Activated CD8-positive, alpha-beta T cell treated with anti-CD3 and anti-CD28 coated beads, Interleukin-2, amount 10 ng/mL, durations not matched to agents 7 days and 5 days (primary cell): Measurements from ENCODE around the gene APOA4. TPM values are rescaled to one million over a fixed set of nuclear protein-coding genes. Genes with fewer than 3 reads are reported as not detected.
"Not testable (repeated sequence)": the region's sequence is repeated elsewhere in the genome, so short reads cannot be mapped to it uniquely, and the experiment has no call there.

Source experiments
- ATAC-seq: fragments of 150-1000 bp; cut with Tn5 transposase; one replicate; pipeline ENCODE4 v1.10.0; 2021; ENCODE audit warnings: moderate library complexity
- CTCF ChIA-PET: fragments of 350-600 bp; sonication (Branson Sonifier 250); formaldehyde crosslinking; loops from one replicate; lab custom pipeline; 2021; ENCODE audit warnings: antibody characterized with exemption; lab: Charles Lee
- POLR2A ChIA-PET: fragments of 350-600 bp; sonication (Branson Sonifier 250); formaldehyde crosslinking; loops from one replicate; lab custom pipeline; 2021; ENCODE audit warnings: antibody characterized with exemption; lab: Charles Lee
- DNase-seq: peaks from one replicate; pipeline ENCODE4 v3.0.0-alpha.2; 2020
- H3K27ac Mint-ChIP-seq: one replicate; pipeline ENCODE4 v1.8.0; 2021; ENCODE audit warnings: mild to moderate bottlenecking, mixed read lengths
- H3K27me3 Mint-ChIP-seq: one replicate; pipeline ENCODE4 v1.8.0; 2021; ENCODE audit warnings: low read depth, mixed read lengths
- H3K36me3 Mint-ChIP-seq: one replicate; pipeline ENCODE4 v1.8.0; 2021; ENCODE audit warnings: low read depth, mixed read lengths
- H3K4me1 Mint-ChIP-seq: one replicate; pipeline ENCODE4 v1.8.0; 2021; ENCODE audit warnings: low read depth, mixed read lengths
- H3K4me3 Mint-ChIP-seq: one replicate; pipeline ENCODE4 v1.8.0; 2021; ENCODE audit warnings: mild to moderate bottlenecking, mixed read lengths
- H3K9me3 Mint-ChIP-seq: one replicate; pipeline ENCODE4 v1.8.0; 2022; ENCODE audit warnings: mixed read lengths; ENCODE audit not compliant: insufficient read depth
- total RNA-seq, 2 experiments: library from RNA; stranded (reverse); gene quantifications; one replicate each; pipeline ENCODE4 v1.2.3, GENCODE V29; 2021

The APOA4 gene
- total RNA-seq, 2 experiments from 2014 or later, result not detected

DNA sequence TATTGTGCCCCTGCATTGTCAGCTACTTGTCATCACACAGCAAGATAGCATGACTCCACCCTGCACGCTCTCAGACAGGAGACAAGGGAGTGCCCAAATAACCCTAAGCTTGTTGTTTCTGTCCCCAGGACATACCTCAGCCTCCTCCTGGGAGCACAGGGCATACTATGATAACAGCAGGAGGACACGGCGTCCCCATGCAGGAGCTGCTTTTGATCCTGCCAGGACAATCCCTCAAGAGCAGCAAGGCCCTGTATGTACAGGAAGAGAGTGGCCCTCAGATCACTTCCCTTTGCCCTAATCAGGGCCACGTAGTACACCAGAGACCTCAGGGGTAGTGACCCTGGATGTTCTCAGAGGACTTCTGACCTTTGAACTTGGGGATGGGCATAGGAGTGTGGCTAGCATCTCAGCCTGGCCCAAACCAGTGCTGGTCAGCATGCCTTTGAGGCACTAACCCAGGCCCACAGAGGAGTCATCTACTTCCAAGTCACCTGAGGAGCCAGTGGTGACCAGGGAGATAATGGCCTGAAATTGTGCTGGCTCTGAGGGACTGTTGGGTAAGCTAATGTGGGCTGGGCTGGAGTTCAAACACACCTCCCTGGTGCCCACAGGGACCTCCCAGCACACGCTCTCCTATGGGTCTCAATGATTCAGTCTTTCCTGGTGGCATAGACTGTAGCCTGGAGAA lies 9.2 kb downstream of the APOA4 start:
- H3K27ac Mint-ChIP-seq, result no peak overlapping the region
- peaks cover 3% of the 10 kb centered on the region for H3K27me3 Mint-ChIP-seq
- ATAC-seq, result no peak
- DNase-seq, result no peak
- no peaks in the 10 kb centered on the region for H3K4me1 Mint-ChIP-seq
- CTCF ChIA-PET, result interaction anchor here (0.9 to 2.3 kb wide), 4 partner anchors 22 to 292 kb away, joined by 3 to 24 read pairs (median 4); no protein-coding TSS in a partner anchor
- H3K4me3 Mint-ChIP-seq, result no peak overlapping the region
- no peaks in the 10 kb centered on the region for H3K36me3 Mint-ChIP-seq
- H3K9me3 Mint-ChIP-seq, result no peaks in the 10 kb centered on the region
- POLR2A ChIA-PET, result interaction anchor here (1.2 kb wide), 1 partner anchor 9 kb away, joined by 3 read pairs; no protein-coding TSS in a partner anchor

- no peaks in the 10 kb centered on the region for H3K36me3 Mint-ChIP-seq
- POLR2A ChIA-PET, result interaction anchor here (1.2 kb wide), 1 partner anchor 9 kb away, joined by 3 read pairs; no protein-coding TSS in a partner anchor
- ATAC-seq, result no peak
Measured at GRCh38 chr11:116813170-116813569, 9.9 kb downstream of the APOA4 start.

GRCh38 chr11:116812109-116812508 lies 11.0 kb downstream of the APOA4 start:
- ATAC-seq (no peak), DNase-seq (no peak)
- Mint-ChIP-seq H3K9me3 (no peaks in the 10 kb centered on the region), H3K27ac (no peak overlapping the region), H3K27me3 (peaks cover 9% of the 10 kb centered on the region), H3K36me3 (no peaks in the 10 kb centered on the region), H3K4me3 (no peak overlapping the region), H3K4me1 (no peaks in the 10 kb centered on the region)
- ChIA-PET POLR2A (interaction anchor here (0.7 kb wide), 1 partner anchor 332 kb away, joined by 4 read pairs; no protein-coding TSS in a partner anchor), CTCF (interaction anchor here (1.4 to 2.3 kb wide), 2 partner anchors 21 to 24 kb away, joined by 9 to 24 read pairs; partner anchors contain the start of gene APOA5)

More at GRCh38 chr11:116813170-116813569, 9.9 kb downstream of the APOA4 start:
- Mint-ChIP-seq H3K4me3 (no peak overlapping the region), H3K9me3 (no peaks in the 10 kb centered on the region), H3K27me3 (peaks cover 4% of the 10 kb centered on the region), H3K27ac (no peak overlapping the region), H3K4me1 (no peaks in the 10 kb centered on the region)
- CTCF ChIA-PET, result interaction anchor here (0.8 to 2.3 kb wide), 6 partner anchors 22 to 293 kb away, joined by 3 to 24 read pairs (median 4); partner anchors contain the start of gene APOA5
- DNase-seq, result no peak

- H3K27me3 Mint-ChIP-seq, result peaks cover 9% of the 10 kb centered on the region
- H3K4me3 Mint-ChIP-seq, result no peak overlapping the region
- CTCF ChIA-PET, result interaction anchor here (3.0 kb wide), 1 partner anchor 20 kb away, joined by 16 read pairs; the partner anchor contains the start of gene APOA5
- DNase-seq (no peak), ATAC-seq (no peak)
- H3K36me3 Mint-ChIP-seq, result no peaks in the 10 kb centered on the region
- H3K27ac Mint-ChIP-seq, result no peak overlapping the region
- H3K9me3 Mint-ChIP-seq, result no peaks in the 10 kb centered on the region
- H3K4me1 Mint-ChIP-seq, result no peaks in the 10 kb centered on the region
- POLR2A ChIA-PET, result interaction anchor here (1.4 kb wide), 1 partner anchor 25 kb away, joined by 4 read pairs; no protein-coding TSS in a partner anchor
Measured at GRCh38 chr11:116811194-116811593, 11.9 kb downstream of the APOA4 start.

DNA sequence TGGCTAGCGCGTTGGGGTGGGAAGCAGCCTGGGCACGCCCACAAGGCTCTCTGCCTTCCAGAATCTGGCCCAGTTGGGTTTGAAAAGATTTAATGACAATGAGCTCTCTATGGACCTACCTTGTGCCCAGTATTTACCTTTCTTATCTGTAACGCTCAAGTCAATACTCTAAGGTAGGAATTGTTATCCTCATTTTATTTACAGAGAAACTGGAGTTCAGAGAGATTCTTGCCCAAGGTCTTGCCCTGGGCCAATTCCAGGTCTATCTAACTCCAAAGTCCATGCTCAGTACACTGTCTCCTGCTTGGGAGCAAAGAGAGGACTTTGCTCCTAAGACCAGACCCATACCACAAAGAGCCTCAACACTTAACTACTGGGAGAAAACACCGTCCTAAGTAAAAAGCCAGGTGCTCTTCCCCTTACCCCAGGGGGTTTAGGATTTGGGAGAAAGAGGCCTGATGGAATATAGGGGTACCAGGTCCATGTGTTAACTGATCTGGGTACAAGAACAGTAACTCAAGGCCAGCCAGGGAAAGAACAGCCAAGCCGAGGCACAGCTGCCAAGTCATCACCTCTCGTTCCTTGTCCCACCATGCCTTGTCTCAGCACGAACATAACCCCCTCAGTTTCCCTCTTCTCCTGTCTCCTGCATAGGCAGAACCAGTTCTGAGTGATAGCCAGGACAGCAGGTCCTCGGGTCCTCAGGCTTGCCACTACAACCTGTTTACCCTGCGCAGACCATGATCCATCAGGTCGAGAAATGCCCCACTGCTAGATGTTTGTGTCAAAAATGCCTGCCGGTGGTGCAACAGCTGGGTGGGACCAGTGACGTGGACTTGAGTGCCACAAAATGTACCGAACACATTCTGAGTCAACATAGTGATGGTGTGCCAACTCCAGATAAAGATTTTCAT lies 14.6 kb downstream of the APOA4 start:
- Mint-ChIP-seq H3K9me3 (no peaks in the 10 kb centered on the region), H3K36me3 (no peaks in the 10 kb centered on the region), H3K27me3 (peaks cover 12% of the 10 kb centered on the region), H3K4me1 (no peaks in the 10 kb centered on the region), H3K4me3 (no peak overlapping the region), H3K27ac (no peak overlapping the region)
- POLR2A ChIA-PET, result interaction anchor here (0.5 kb wide), 1 partner anchor 366 kb away, joined by 3 read pairs; no protein-coding TSS in a partner anchor
- CTCF ChIA-PET, result interaction anchor here (1.7 to 3.0 kb wide), 2 partner anchors 18 to 27 kb away, joined by 4 to 16 read pairs; partner anchors contain the start of gene APOA5
- DNase-seq, result no peak
- ATAC-seq, result no peak

DNA sequence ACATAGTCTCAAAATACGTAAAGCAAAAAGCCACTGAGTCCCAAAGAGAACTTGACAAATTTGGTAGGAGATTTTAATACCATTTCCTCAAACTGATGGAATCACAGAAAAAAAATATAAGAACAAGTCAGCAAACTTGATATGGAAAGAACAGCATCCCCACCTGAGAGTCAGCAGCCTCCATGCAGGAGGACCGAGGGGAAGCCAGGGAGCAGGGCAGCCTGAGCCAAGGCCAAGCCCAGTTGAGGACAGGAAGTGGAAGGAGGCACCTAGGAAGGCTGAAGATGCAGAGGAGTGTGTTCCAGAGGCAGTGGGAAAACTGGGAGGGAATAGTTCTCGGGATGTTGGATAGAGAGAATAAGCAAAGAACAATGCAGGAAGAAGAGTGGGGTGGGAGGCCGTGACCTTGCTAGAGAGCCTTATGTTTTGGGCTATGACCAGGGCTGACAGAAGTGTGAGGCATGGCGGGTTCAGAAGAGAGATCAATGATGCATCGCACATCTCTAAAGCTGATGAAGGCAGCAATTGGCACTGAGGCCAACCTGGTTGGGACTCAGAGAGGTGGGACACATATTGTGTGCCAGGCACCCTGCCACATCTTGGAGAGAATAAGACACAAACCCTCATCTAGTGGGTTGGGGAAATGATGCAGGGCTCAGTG lies 15.4 kb downstream of the APOA4 start:
- no peak overlapping the region for H3K27ac Mint-ChIP-seq
- no peak overlapping the region for H3K4me3 Mint-ChIP-seq
- peaks cover 14% of the 10 kb centered on the region for H3K27me3 Mint-ChIP-seq
- H3K9me3 Mint-ChIP-seq, result no peaks in the 10 kb centered on the region
- no peaks in the 10 kb centered on the region for H3K36me3 Mint-ChIP-seq
- no peak for DNase-seq
- no peak for ATAC-seq
- POLR2A ChIA-PET, result interaction anchor here (0.5 kb wide), 1 partner anchor 367 kb away, joined by 3 read pairs; no protein-coding TSS in a partner anchor
- no peaks in the 10 kb centered on the region for H3K4me1 Mint-ChIP-seq
- CTCF ChIA-PET, result interaction anchor here (1.9 kb wide), 1 partner anchor 17 kb away, joined by 6 read pairs; the partner anchor contains the start of gene APOA5

GRCh38 chr11:116804001-116804400 lies 19.1 kb downstream of the APOA4 start:
- no peak for ATAC-seq
- Mint-ChIP-seq H3K27ac (no peak overlapping the region), H3K4me3 (no peak overlapping the region), H3K27me3 (peaks cover 25% of the 10 kb centered on the region), H3K9me3 (no peaks in the 10 kb centered on the region), H3K4me1 (no peaks in the 10 kb centered on the region), H3K36me3 (no peaks in the 10 kb centered on the region)
- no peak for DNase-seq
- ChIA-PET POLR2A (interaction anchor here (0.9 kb wide), 1 partner anchor 9 kb away, joined by 3 read pairs; no protein-coding TSS in a partner anchor), CTCF (interaction anchor here (1.0 to 3.1 kb wide), 3 partner anchors 12 to 66 kb away, joined by 3 to 13 read pairs (median 3); partner anchors contain the start of gene APOA5)

- CTCF ChIA-PET, result interaction anchor here (1.2 kb wide), 1 partner anchor 11 kb away, joined by 7 read pairs; the partner anchor contains the start of gene APOA5
- H3K9me3 Mint-ChIP-seq, ATAC-seq, DNase-seq, H3K36me3 Mint-ChIP-seq, POLR2A ChIA-PET, H3K4me1 Mint-ChIP-seq, H3K27ac Mint-ChIP-seq, H3K4me3 Mint-ChIP-seq: not testable (repeated sequence)
- H3K27me3 Mint-ChIP-seq, result peaks cover 21% of the 10 kb centered on the region
Measured at GRCh38 chr11:116801662-116802061, 21.4 kb downstream of the APOA4 start.

DNA sequence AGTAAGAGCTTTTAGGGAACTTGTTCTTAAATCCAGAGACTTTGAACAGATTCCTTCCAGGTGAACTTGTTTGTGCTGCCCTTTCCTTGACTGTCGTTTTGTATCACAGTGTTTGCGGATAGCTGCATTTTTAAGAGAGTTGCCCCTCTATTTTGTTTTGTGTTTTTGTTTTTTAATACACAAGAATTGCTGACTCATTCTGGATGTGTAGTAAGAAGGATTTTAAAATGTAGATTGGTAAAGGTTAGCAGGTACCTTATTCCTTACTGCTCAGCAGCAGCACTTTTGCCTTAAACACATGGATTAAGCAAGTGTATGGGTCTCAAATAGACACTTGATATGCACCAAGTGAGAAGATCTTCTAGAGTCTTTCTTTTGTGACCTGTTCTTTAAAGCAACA lies 22.5 kb downstream of the APOA4 start:
- ChIA-PET POLR2A (no interaction called here), CTCF (interaction anchor here (1.1 to 2.8 kb wide), 3 partner anchors 10 to 80 kb away, joined by 3 to 14 read pairs (median 7); partner anchors contain the start of gene APOA5)
- H3K9me3 Mint-ChIP-seq, result no peaks in the 10 kb centered on the region

DNA sequence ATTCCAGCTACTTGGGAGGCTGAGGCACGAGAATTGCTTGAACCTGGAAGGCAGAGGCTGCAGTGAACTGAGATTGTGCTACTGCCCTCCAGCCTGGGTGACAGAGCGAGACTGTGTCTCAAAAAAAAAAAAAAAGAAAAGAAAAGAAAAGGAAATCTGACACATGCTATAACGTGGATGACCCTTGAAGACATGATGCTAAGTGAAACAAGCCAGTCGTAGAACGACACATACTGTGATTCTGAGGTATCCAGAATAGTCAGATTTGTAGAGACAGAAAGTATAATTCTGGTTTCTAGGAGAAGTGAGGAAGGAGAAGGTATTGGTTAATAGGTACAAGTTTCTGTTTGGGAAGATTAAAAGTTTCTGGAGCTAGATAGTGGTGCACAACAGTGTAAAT lies 24.7 kb downstream of the APOA4 start:
- Mint-ChIP-seq H3K27me3 (peaks cover 21% of the 10 kb centered on the region), H3K36me3 (no peaks in the 10 kb centered on the region), H3K9me3 (no peaks in the 10 kb centered on the region), H3K4me1 (no peaks in the 10 kb centered on the region), H3K27ac (no peak overlapping the region), H3K4me3 (no peak overlapping the region)
- no peak for DNase-seq
- no peak for ATAC-seq
- POLR2A ChIA-PET, result interaction anchor here (0.6 kb wide), 1 partner anchor 380 kb away, joined by 3 read pairs; the partner anchor contains the start of gene SIDT2
- CTCF ChIA-PET, result interaction anchor here (1.2 to 2.8 kb wide), 2 partner anchors 8 to 307 kb away, joined by 3 to 14 read pairs; partner anchors contain the start of gene APOA5

More for the DNA sequence above, 22.5 kb downstream of the APOA4 start:
- DNase-seq, result no peak
- peaks cover 24% of the 10 kb centered on the region for H3K27me3 Mint-ChIP-seq
- no peak for ATAC-seq
- no peak overlapping the region for H3K27ac Mint-ChIP-seq
- no peak overlapping the region for H3K4me3 Mint-ChIP-seq
- no peaks in the 10 kb centered on the region for H3K4me1 Mint-ChIP-seq
- H3K36me3 Mint-ChIP-seq, result no peaks in the 10 kb centered on the region
